Measurements from ENCODE around the gene NRAP.

DNA sequence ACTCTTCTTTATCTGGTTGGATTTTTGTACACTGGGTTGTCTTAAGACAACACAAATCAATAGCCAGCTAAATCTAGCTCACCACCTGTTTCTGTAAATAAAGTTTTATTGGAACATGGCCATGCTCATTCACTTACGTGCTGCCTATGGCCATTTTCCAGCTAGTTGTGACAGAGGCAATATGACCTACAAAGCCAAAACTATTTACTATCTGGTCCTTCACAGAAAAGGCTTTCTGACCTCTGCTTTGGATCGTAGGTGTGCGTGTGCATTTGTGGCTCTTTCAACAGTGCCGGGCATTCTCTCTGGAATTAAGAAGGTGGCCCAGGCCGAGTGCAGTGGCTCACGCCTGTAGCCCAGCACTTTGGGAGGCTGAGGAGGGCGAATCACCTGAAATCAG lies 45.5 kb downstream of the NRAP start:
- TF ChIP-seq, protein P1, sequence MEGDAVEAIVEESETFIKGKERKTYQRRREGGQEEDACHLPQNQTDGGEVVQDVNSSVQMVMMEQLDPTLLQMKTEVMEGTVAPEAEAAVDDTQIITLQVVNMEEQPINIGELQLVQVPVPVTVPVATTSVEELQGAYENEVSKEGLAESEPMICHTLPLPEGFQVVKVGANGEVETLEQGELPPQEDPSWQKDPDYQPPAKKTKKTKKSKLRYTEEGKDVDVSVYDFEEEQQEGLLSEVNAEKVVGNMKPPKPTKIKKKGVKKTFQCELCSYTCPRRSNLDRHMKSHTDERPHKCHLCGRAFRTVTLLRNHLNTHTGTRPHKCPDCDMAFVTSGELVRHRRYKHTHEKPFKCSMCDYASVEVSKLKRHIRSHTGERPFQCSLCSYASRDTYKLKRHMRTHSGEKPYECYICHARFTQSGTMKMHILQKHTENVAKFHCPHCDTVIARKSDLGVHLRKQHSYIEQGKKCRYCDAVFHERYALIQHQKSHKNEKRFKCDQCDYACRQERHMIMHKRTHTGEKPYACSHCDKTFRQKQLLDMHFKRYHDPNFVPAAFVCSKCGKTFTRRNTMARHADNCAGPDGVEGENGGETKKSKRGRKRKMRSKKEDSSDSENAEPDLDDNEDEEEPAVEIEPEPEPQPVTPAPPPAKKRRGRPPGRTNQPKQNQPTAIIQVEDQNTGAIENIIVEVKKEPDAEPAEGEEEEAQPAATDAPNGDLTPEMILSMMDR (IDR thresholded peaks at IDR 0.05; ENCODE audit: poor library complexity): no peak
- TF ChIP-seq EZH2phosphoT487 (IDR thresholded peaks at IDR 0.05; ENCODE audit: low read depth, severe bottlenecking, unreplicated experiment) (no peak), EZH2 (IDR thresholded peaks at IDR 0.05; ENCODE audit: borderline replicate concordance) (no peak)

Data from hepatocyte (in vitro differentiated cells).